HG02623 (cell line): Measurements from ENCODE around the gene RABGGTA.

Source experiments
- ATAC-seq: cut with Tn5 transposase; IDR thresholded peaks from one replicate; pipeline ENCODE4 v1.9.1; 2021; ENCODE audit warnings: moderate library complexity; ENCODE audit not compliant: unreplicated experiment

RABGGTA gene

DNA sequence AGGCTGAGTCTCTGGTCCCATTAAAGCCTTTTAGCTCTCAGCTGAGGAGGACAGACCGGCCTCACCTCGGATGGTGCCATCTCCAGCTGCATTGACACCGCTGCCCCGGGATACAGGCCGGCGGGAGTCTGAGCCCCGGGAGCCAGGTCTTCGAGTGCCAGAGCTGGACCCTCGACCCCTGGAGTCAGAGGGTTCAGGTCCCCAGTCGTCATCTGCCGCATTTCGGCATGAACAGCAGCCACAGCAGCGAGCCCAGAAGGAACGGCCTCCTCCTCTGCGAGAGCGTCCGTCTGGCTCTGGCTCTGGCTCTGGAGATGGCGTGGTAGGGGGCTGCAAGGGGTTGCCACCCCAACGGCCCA is 9.4 kb downstream of the RABGGTA start:
- no peak for ATAC-seq

DNA sequence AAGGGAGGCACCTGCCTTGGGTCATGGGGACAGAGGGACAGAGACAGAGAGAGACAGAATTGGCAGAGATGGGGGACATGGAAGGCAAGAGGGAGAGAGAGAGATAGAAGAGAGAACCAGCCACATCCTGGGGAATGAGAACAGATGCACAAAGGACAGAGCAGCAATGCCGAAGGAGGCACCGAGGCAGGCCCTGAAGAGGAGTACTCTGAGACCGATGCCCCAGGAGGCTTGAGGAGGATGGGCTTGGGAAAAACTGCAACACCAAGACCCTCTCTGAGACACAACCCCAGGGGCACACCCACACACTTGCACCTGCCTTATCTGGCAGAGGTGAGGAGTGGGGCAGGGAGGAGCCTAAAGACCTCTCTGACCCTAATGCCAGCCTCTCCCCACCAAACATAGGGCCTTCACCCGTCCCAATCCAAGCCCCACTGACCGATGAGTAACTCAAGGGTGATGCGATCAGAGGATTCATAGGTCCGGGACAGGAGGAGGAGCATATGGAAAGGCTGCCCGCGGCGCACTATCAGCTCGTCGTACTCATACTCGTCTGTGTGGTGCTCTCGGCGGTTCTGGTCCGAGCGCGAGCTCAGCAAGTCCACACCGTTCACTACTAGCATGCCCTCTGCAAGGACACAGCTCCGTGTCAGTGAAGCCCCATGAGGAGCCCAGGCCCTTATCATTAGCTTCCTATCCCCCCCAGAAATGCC is 10.0 kb downstream of the RABGGTA start:
- ATAC-seq, result no peak

DNA sequence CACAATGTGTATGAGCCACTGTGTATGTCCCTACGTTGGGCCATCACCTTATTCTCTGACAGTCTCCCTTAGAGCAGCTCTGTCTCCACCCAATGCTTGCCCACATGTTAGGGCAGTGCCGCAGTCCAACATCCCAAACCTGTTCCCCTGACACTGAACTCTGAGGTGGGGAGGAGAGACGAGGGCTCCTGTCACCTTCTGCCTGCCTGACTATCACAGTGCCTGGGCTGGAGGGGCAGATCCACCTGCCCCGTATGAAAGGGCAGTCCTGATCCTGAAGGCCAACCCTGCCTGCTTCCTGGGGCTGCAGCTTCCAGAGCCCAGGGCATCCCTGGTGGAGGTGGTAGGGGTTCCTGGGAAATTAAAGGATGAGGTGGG is 10.6 kb downstream of the RABGGTA start:
- ATAC-seq, result no peak

GRCh38 chr14:24260026-24260779 is 11.2 kb downstream of the RABGGTA start:
- ATAC-seq, result no peak

DNA sequence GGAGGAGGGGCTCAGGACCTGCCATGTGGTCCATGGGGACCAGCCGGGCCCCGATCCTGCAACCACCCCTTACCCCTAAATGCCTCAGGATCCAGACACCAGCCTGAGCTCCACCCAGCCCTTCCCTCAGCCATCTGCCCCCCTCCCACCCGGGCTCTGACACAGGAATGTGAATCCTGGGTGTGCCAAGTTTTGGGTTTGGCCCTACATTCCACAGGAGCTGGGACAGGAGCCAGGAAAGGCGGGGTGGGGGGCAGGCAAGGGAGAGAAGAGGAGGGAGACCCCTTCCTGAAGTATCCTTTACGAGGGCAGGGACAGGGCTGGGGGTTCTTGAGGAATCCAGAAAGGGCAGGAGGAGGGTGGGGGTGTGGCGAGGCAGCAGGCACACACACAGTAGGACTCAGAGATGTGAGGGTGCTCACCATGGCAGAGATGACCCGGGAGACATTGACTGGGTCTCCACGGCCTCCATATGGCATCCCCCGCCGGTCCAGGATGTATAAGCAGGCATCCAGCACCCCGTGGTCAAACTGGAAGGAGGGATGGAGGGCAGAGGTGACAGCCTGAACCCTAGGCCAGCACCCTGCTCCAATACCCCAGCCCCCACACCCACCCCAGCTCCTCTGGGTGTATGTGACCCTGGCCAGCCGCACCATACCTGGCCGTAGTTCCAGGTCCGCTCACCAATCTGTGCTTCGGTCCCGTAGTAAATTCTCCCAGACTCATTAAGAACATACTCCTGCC is 11.9 kb downstream of the RABGGTA start:
- no peak for ATAC-seq

DNA sequence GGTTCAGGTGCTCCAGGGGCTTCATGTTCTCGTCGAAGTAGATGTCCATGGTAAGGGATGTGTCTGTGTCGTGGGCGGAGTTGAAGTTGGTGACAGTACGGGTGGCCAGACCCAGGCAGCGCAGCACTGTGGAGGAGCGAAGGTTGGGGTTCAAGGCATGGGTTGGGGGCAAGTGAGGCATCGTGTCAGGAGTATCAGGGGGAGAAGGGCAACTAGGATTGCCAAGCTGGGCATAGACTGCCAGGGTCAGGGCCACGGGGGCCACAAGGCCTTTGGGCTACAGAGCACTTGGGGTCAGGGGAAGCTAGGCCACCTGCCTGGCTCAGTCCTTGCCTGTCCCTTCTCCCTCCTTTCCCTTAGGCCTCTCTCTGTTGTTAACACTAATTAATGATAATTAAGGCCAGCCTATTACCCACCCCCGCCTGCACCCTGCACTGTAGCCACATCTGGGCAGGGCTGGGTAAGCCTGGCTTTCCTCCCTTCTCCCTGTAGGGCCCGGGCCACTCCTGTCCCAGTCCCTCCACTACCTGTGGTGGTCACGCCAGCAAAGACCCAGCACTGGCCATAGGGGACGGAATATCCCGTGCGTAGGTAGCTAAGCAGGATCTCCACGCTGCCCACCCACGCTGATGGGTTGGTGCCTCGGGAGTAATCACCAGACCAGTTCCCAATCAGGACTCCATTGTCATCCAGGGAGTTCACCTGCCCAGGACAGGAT is 12.7 kb downstream of the RABGGTA start:
- no peak for ATAC-seq

DNA sequence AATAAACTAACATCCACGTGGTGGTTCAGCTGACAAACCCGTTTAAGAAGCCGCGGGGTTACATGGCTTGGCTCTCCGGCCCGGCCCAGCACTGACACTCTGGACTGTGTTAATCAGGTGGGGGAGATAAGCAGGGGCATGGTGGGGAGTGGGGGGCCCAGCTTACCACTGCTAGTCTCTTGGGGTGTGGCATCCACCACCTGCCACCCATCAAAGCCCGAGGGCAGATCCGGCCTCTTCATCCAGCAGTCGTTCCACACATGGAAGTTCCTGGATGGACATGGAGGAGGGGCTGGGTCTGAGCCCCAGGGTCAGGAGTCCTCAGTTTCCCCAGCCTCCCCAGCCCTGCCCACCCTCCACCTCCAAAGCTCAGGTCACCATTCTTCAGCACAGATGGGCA is 13.3 kb downstream of the RABGGTA start:
- no peak for ATAC-seq

GRCh38 chr14:24256960-24257359 is 14.4 kb downstream of the RABGGTA start:
- no peak for ATAC-seq

DNA sequence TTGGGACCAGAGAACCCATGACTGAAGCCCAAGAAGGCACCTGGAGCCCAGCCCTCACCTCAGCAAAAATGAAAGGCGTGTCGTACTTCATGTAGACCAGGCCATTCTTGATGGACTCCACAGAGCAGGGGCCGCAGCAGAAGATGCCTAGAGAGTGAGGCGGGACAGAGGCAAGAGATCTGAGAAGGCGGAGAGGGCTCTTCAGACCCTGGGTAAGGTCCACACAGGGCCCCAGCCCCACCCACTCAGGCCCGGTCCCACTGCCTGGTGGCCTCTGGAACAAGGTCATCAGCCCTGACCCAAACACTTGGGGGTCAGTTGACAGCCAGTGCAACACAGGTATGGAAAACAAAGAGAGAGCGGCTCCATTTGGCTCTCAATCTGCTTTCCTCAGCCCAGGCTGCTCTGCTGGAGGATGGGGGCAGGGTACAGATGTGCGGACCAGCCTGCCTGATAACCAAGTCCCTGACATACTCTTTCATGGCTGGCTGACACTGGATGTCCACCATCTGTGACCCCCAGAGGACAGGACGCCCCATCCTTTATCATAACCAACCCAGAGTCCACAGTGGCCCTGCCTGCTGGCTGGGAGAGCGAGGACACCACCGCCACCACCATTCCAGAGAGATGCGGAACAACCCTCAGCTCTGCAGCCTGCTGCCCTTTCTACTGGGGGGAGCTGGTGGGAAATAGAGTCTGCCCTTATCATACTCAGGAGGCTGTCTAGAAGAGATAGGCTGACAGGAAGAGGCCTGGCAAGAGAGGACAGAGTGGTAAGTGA is 15.3 kb downstream of the RABGGTA start:
- no peak for ATAC-seq

GRCh38 chr14:24255438-24255837 is 16.0 kb downstream of the RABGGTA start:
- ATAC-seq, result no peak

DNA sequence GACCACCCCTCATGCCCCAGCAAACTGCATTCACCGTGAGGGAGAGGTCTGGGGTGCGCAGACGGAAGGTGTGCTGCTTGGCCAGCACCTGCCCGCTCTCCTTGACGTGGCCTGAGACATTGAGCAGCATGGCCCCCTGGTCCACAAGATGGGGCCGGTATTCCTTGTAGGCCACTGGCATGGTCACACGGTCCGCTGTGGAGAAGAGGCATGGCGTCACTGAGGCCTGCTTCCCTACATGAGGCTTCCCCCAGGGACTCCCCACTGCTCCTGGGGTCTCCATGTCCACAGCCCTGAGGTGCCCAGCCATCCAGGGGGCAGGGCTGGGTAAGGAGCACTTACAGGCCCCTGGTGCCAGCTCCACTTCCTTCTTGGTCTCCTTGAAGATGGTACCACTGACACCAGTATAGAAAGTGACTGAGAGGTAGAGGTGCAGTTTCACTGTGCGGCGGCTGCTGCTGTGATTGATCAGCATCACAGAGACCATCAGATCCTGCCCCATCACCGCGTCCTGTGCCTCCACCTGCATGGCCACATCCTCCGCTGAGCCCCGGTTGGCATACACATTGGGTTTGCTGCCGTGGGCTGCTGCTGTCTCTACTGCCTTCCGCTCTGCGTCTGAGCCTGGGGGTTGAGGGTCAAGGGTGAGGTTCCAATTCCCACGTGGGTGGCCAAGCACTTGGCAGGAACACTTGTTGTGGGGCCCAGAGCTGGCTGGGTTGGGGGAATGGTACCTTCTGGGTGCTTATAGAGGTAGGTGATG is 16.6 kb downstream of the RABGGTA start:
- no peak for ATAC-seq

- no peak for ATAC-seq
Observed at GRCh38 chr14:24253936-24254335, 17.5 kb downstream of the RABGGTA start.

- ATAC-seq, result no peak
Observed at GRCh38 chr14:24252289-24253124, 18.9 kb downstream of the RABGGTA start.

GRCh38 chr14:24251880-24252288 is 19.5 kb downstream of the RABGGTA start:
- no peak for ATAC-seq

DNA sequence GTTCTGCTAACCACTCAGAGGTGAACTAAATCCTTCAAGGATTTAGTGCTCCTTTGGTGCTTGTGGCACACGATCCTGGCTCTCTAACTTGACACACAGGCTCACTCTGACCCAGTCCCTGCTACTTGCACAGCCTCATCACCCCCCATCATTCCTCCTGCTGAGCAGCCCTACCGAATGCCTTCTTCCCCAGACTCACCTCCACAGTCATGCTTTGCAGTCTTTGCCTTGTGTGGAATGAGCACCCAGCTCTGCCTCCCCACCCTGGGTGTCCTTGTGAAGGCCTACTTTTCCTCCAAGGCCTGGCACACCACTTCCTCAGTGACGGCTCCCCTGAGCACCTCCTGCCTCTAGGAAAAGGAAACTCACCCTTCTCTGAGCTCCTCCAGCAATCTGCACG is 21.0 kb downstream of the RABGGTA start:
- no peak for ATAC-seq

- ATAC-seq, result no peak
Observed at GRCh38 chr14:24249230-24250021, 22.0 kb downstream of the RABGGTA start.

DNA sequence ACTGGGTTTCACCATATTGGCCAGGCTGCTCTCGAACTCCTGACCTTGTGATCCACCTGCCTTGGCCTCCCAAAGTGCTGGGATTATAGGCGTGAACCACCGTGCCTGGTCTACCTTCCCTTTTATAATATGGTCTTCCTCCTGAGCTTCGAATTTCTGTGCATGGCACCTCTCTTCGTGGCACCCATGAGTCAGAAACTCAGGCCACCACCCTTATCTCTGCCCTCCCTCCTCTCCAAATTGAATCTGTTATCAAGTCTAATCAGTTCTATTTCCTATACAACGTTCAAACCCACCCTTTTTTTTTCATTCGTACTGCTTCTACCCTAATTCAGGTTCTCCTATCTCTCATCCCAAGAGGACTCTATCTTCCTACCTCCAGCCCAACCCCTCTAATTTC is 24.0 kb downstream of the RABGGTA start:
- no peak for ATAC-seq

GRCh38 chr14:24246765-24247212 is 24.6 kb downstream of the RABGGTA start:
- no peak for ATAC-seq
